CD8-positive, alpha-beta memory T cell (primary cell): Measurements from ENCODE around the gene TMEM255A. TPM values are rescaled to one million over a fixed set of nuclear protein-coding genes. Genes with fewer than 3 reads are reported as not detected.

ENCODE experiments used
- CTCF ChIA-PET: fragments of 350-600 bp; sonication (Branson Sonifier 250); formaldehyde crosslinking; loops from one replicate; lab custom pipeline; 2021; ENCODE audit warnings: antibody characterized with exemption; lab: Charles Lee
- POLR2A ChIA-PET: fragments of 350-600 bp; sonication (Branson Sonifier 250); formaldehyde crosslinking; loops from one replicate; lab custom pipeline; 2021; ENCODE audit warnings: antibody characterized with exemption; lab: Charles Lee
- DNase-seq, 5 donors: peaks; one replicate each; pipeline versions ENCODE4 v3.0.0 to v3.0.0-alpha.2; 2020 to 2022; ENCODE audit warnings: mixed read lengths in 1 of 5
- H3K27ac ChIP-seq: one replicate; pipeline ENCODE4 v1.7.0; 2013; ENCODE audit warnings: low read depth, mild to moderate bottlenecking, low read length, moderate library complexity
- H3K27me3 ChIP-seq: 2 replicates; pipeline ENCODE4 v1.7.0; 2013; ENCODE audit warnings: low read length, mild to moderate bottlenecking; ENCODE audit not compliant: insufficient read depth, poor library complexity, severe bottlenecking
- H3K36me3 ChIP-seq: 2 replicates; pipeline ENCODE4 v1.7.0; 2013; ENCODE audit warnings: mild to moderate bottlenecking, low read length, moderate library complexity; ENCODE audit not compliant: insufficient read depth
- H3K4me1 ChIP-seq: 2 replicates; pipeline ENCODE4 v1.7.0; 2013; ENCODE audit warnings: mild to moderate bottlenecking, low read length, moderate library complexity; ENCODE audit not compliant: insufficient read depth
- H3K4me3 ChIP-seq: 2 replicates; pipeline ENCODE4 v1.7.0; 2013; ENCODE audit warnings: mild to moderate bottlenecking, low read length
- H3K9me3 ChIP-seq: 2 replicates; pipeline ENCODE4 v1.7.0; 2013; ENCODE audit warnings: mild to moderate bottlenecking, low read length
- H3K27ac Mint-ChIP-seq, 8 donors: one replicate each; pipeline ENCODE4 v1.8.0; 2020 to 2021; ENCODE audit warnings: mixed read lengths in 8 of 8, mild to moderate bottlenecking in 6 of 8, inconsistent platforms in 3 of 8, moderate library complexity in 3 of 8
- H3K27me3 Mint-ChIP-seq, 2 donors: one replicate each; pipeline ENCODE4 v1.8.0; 2020 to 2021; ENCODE audit warnings: mixed read lengths in 2 of 2, mild to moderate bottlenecking in 1 of 2, moderate library complexity in 1 of 2
- H3K36me3 Mint-ChIP-seq, 3 donors: one replicate each; pipeline ENCODE4 v1.8.0; 2020 to 2021; ENCODE audit warnings: mixed read lengths in 3 of 3, inconsistent platforms in 1 of 3, mild to moderate bottlenecking in 1 of 3
- H3K4me1 Mint-ChIP-seq, 3 donors: one replicate each; pipeline ENCODE4 v1.8.0; 2020 to 2021; ENCODE audit warnings: mixed read lengths in 3 of 3, inconsistent platforms in 1 of 3, mild to moderate bottlenecking in 1 of 3
- H3K4me3 Mint-ChIP-seq, 7 donors: one replicate each; pipeline ENCODE4 v1.8.0; 2020 to 2021; ENCODE audit warnings: mixed read lengths in 7 of 7, mild to moderate bottlenecking in 6 of 7, moderate library complexity in 4 of 7, inconsistent platforms in 2 of 7
- H3K9me3 Mint-ChIP-seq, 5 donors: one replicate each; pipeline ENCODE4 v1.8.0; 2020 to 2022; ENCODE audit warnings: mixed read lengths in 5 of 5, mild to moderate bottlenecking in 3 of 5, moderate library complexity in 2 of 5, inconsistent platforms in 1 of 5
- polyA plus RNA-seq: library from polyadenylated mRNA; unstranded; fragments of 300-500 nt; fragmentation: Illumina TruSeq; gene quantifications from one replicate; pipeline ENCODE4 v1.2.3, GENCODE V29; 2021
- total RNA-seq, 2 experiments: library from RNA; stranded (reverse); gene quantifications; one replicate each; pipeline ENCODE4 v1.2.3, GENCODE V29; 2021

Gene TMEM255A
- total and polyA plus RNA-seq, 3 experiments from 2014 or later, result 0.09 to 2.1 TPM; not detected in 1

DNA sequence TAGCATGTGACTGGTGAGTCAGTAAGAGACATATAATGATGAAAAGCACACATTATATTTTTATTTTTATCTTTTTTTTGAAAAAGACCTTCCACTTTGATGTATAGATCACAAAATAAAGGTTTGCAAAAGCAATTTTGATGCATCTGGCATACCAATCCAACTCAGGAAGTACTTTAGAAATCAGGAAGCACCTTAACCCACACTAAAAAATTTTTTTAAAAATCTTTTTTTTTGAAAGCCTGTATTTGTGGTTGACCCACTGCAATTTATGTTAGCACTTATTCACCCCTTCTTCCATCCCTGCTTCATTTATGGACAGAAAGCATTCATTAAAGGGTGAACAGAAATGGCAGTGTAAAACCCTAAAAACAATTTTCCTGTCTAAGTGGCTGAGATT is 16.6 kb downstream of the TMEM255A start:
- Mint-ChIP-seq H3K4me3 (peak overlapping the region in 2 of 7 donors; percentile 15 to 29), H3K4me1 (peaks cover 12 to 23% (median 15%) of the 10 kb centered on the region in 3 donors), H3K9me3 (no peaks in the 10 kb centered on the region), H3K36me3 (no peaks in the 10 kb centered on the region), H3K27ac (peak overlapping the region in 7 of 8 donors; percentile 2 to 89 (median 32)), H3K27me3 (peaks cover 0 to 4% of the 10 kb centered on the region in 2 donors)
- DNase-seq, result no peak
- Histone ChIP-seq H3K27ac (no peak overlapping the region), H3K9me3 (no peaks in the 10 kb centered on the region), H3K4me3 (no peak overlapping the region), H3K27me3 (no peaks in the 10 kb centered on the region), H3K36me3 (no peaks in the 10 kb centered on the region), H3K4me1 (peaks cover 11% of the 10 kb centered on the region)
- CTCF ChIA-PET, result no interaction called here
- POLR2A ChIA-PET, result interaction anchor here (0.7 kb wide), 1 partner anchor 1007 kb away, joined by 4 read pairs; no protein-coding TSS in a partner anchor

DNA sequence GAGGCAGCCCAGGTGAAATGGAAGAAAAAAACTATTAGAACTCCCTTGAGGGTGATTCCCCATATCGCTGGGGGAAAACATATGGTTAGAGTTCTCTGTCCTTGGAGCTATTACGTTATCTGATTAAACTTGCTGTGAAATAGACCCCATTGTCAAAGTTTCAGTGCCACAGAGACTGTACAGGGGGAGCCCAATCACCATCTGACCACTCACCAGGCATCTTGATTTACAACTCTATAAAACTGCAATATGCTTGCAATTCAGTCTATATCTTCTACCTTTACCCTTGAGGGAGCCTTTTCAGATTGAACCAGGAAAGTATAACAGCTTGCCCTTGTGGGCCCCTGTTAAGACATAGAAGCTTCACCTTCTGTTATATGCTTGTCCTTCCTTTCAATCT is 18.2 kb downstream of the TMEM255A start:
- Mint-ChIP-seq H3K27me3 (no peaks in the 10 kb centered on the region), H3K4me3 (no peak overlapping the region), H3K9me3 (no peaks in the 10 kb centered on the region), H3K4me1 (peaks cover 12 to 23% (median 15%) of the 10 kb centered on the region in 3 donors), H3K36me3 (no peaks in the 10 kb centered on the region), H3K27ac (peak overlapping the region in 1 of 8 donors; percentile 23)
- no peak for DNase-seq
- no peak overlapping the region for H3K4me3 ChIP-seq
- H3K36me3 ChIP-seq, result no peaks in the 10 kb centered on the region
- no peaks in the 10 kb centered on the region for H3K9me3 ChIP-seq
- POLR2A ChIA-PET, result no interaction called here
- peaks cover 11% of the 10 kb centered on the region for H3K4me1 ChIP-seq
- CTCF ChIA-PET, result no interaction called here
- no peak overlapping the region for H3K27ac ChIP-seq
- H3K27me3 ChIP-seq, result no peaks in the 10 kb centered on the region

DNA sequence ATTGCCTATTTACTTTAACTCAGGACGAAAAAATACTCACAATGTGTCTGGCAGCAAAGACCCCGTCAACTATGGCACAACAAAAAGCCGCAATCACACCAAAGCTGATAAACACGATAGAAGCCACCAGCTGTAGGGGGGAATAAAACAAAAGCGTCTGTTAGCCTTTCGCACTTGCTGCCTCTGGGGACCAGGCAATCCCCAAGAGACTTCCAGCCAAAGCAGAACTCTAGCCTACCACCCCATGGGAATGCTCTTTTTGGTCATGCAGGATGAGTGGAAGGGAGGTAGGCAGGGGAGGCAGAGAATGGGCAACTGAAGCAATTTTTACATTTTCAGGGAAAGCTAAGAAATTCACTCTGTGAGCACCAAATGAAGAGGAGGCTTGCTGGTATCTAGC is 20.1 kb downstream of the TMEM255A start:
- no peaks in the 10 kb centered on the region for H3K36me3 ChIP-seq
- no peak overlapping the region for H3K4me3 ChIP-seq
- peaks cover 11% of the 10 kb centered on the region for H3K4me1 ChIP-seq
- no peak overlapping the region for H3K4me3 Mint-ChIP-seq
- H3K36me3 Mint-ChIP-seq, result no peaks in the 10 kb centered on the region
- peaks cover 12 to 23% (median 15%) of the 10 kb centered on the region in 3 donors for H3K4me1 Mint-ChIP-seq
- H3K27me3 ChIP-seq, result no peaks in the 10 kb centered on the region
- H3K27ac ChIP-seq, result no peak overlapping the region
- H3K9me3 ChIP-seq, result no peaks in the 10 kb centered on the region
- ChIA-PET POLR2A (no interaction called here), CTCF (no interaction called here)
- no peaks in the 10 kb centered on the region for H3K9me3 Mint-ChIP-seq
- H3K27ac Mint-ChIP-seq, result no peak overlapping the region
- no peak for DNase-seq
- H3K27me3 Mint-ChIP-seq, result no peaks in the 10 kb centered on the region

DNA sequence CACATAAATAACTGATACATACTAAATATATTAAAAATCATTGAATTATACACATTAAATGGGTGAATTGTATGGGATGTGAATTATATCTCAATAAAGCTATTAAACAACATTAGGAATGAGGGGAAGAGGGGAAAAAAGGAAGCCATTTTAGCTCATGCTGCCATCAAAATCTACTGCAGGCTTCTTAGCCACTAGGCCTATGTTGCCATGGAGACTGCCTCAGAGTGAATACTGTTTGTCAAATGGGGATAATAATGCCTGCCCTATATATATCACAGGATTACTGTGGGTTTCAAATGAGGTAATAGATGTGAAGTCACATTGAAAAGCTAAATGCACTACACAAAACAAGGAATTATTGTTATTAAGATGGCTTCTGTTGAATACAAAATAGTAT is 21.2 kb downstream of the TMEM255A start:
- no peak overlapping the region for H3K4me3 ChIP-seq
- H3K9me3 ChIP-seq, result no peaks in the 10 kb centered on the region
- H3K36me3 Mint-ChIP-seq, result no peaks in the 10 kb centered on the region
- H3K9me3 Mint-ChIP-seq, result no peaks in the 10 kb centered on the region
- ChIA-PET POLR2A (no interaction called here), CTCF (no interaction called here)
- H3K36me3 ChIP-seq, result no peaks in the 10 kb centered on the region
- H3K4me1 ChIP-seq, result peaks cover 8% of the 10 kb centered on the region
- no peaks in the 10 kb centered on the region for H3K27me3 ChIP-seq
- no peak overlapping the region for H3K27ac ChIP-seq
- no peak overlapping the region for H3K27ac Mint-ChIP-seq
- no peak overlapping the region for H3K4me3 Mint-ChIP-seq
- H3K4me1 Mint-ChIP-seq, result peaks cover 9 to 15% (median 10%) of the 10 kb centered on the region in 3 donors
- H3K27me3 Mint-ChIP-seq, result no peaks in the 10 kb centered on the region
- DNase-seq, result no peak

DNA sequence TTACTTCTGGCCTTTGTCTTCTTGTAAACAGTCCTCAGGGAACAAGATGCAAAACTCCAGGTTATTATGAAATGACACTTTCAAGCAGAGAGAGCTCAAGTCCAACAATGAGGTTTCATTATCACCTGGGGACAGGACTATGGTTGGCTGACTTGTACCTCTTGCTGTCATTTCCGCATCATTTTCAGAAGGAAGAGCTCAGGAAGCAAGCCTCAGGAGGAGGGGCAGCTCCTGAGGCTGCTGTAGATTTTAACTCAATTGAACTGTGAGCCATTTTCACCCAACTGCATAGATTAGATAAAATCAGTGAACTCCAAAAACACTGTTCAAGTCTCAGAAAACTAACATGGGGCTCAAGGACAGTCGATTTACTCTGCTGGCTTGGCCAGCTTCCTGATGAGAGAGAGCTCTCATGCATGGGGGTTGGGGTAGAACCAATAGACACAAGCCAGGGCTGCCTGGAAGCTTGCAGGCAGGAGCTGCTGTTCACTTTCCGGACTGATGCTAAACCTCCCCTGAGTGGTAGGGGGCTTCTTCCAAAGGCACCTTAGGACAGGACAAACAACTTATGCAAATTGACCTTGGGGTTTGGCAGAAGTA is 23.6 kb downstream of the TMEM255A start:
- Mint-ChIP-seq H3K27ac (no peak overlapping the region), H3K36me3 (no peaks in the 10 kb centered on the region), H3K4me1 (no peaks in the 10 kb centered on the region), H3K4me3 (no peak overlapping the region), H3K27me3 (peaks cover 1 to 5% of the 10 kb centered on the region in 2 donors), H3K9me3 (peaks cover 0 to 1% (median 0%) of the 10 kb centered on the region in 5 donors)
- ChIA-PET POLR2A (no interaction called here), CTCF (interaction anchor here (1.3 kb wide), 1 partner anchor 22 kb away, joined by 3 read pairs; no protein-coding TSS in a partner anchor)
- H3K27ac ChIP-seq, result no peak overlapping the region
- H3K4me1 ChIP-seq, result no peaks in the 10 kb centered on the region
- no peaks in the 10 kb centered on the region for H3K27me3 ChIP-seq
- H3K4me3 ChIP-seq, result no peak overlapping the region
- no peak for DNase-seq
- H3K9me3 ChIP-seq, result no peaks in the 10 kb centered on the region
- H3K36me3 ChIP-seq, result no peaks in the 10 kb centered on the region

DNA sequence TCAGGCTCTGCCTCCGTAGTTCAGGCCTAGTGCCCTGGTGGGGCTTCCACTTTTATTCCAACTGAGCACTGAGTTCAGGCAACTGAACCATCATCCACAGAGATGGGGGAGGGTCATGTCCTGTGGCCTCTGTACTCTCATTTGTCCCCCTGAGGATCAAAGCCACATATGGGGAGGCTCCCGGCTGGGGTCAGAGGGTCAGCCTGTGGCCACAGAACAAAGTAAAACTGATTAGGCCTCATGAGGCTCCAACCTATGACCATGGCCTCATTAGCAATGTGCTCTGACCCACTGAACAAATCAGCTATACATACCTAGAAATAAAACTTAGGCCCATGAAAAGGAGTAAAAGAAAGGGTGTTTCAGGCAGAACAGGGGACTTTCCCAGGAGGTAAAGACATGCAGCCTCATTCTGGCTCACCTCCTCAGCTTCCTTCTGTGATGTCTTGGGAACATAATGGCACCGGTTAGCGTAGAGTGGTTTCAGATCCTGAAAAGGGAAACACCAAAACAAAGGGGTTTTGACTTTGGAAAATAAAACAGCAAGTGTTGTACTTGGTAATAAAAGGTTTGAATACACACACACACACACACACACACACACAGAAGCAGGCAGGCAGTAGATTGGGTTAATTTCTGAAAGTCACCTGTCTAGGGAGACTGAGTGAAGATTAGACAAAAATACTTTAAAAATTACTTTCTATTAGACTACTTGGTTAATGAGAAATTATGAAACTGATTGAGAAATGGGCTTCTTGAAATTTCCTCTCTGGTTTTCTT is 24.3 kb downstream of the TMEM255A start:
- Histone ChIP-seq H3K4me1 (no peaks in the 10 kb centered on the region), H3K27me3 (no peaks in the 10 kb centered on the region), H3K4me3 (no peak overlapping the region), H3K9me3 (no peaks in the 10 kb centered on the region), H3K36me3 (no peaks in the 10 kb centered on the region), H3K27ac (no peak overlapping the region)
- Mint-ChIP-seq H3K4me1 (no peaks in the 10 kb centered on the region), H3K27ac (no peak overlapping the region), H3K9me3 (peaks cover 0 to 1% (median 0%) of the 10 kb centered on the region in 5 donors), H3K4me3 (peak overlapping the region in 1 of 7 donors; percentile 5), H3K27me3 (peaks cover 1 to 5% of the 10 kb centered on the region in 2 donors), H3K36me3 (no peaks in the 10 kb centered on the region)
- POLR2A ChIA-PET, result no interaction called here
- DNase-seq, result no peak
- CTCF ChIA-PET, result interaction anchor here (1.3 kb wide), 1 partner anchor 22 kb away, joined by 3 read pairs; no protein-coding TSS in a partner anchor

DNA sequence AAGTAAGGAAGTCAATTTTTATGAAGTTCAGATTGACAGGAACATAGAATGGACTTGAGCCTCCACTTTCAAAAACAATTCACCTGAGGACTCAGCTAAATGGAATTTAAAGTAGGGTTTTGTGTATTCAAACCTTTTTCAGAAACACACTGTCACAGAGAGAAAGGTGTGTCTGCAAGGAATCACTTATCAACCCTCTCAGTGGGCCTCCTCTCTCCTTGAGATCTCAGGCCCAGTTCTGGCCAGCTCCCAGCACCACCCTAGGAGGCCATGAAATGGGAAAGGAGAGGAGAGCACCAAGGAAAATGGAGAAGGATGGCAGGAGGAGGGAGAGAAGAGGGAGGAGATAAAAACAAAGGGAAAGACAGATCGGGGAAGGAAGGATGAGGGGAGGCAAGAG is 28.6 kb downstream of the TMEM255A start:
- DNase-seq, result no peak
- H3K9me3 ChIP-seq, result no peaks in the 10 kb centered on the region
- Mint-ChIP-seq H3K27ac (no peak overlapping the region), H3K4me3 (no peak overlapping the region), H3K36me3 (no peaks in the 10 kb centered on the region), H3K27me3 (peaks cover 1 to 5% of the 10 kb centered on the region in 2 donors), H3K4me1 (no peaks in the 10 kb centered on the region), H3K9me3 (peaks cover 0 to 1% (median 0%) of the 10 kb centered on the region in 5 donors)
- H3K4me1 ChIP-seq, result no peaks in the 10 kb centered on the region
- no peaks in the 10 kb centered on the region for H3K27me3 ChIP-seq
- CTCF ChIA-PET, result no interaction called here
- POLR2A ChIA-PET, result no interaction called here
- no peak overlapping the region for H3K4me3 ChIP-seq
- no peaks in the 10 kb centered on the region for H3K36me3 ChIP-seq
- no peak overlapping the region for H3K27ac ChIP-seq

DNA sequence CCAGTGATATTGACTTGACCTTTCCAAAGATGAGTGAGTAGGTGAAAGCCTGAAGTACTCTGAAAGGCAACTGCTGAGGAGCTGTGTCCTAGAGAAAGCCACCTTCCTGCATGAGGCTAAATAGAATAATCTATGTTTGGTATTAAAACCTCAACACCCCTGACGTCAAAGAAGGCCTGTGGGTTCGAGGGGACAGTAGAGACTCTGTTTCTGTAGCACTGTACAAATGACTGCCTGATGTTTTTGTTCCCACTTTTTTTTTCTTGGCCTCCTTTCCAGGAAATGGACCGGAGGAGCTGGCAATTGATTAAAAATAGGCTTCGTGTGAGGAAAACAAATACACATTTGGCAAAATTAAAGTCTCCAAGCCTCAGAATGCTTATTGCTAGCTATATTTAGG is 29.5 kb downstream of the TMEM255A start:
- no peak overlapping the region for H3K4me3 ChIP-seq
- H3K36me3 ChIP-seq, result no peaks in the 10 kb centered on the region
- no peak for DNase-seq
- Mint-ChIP-seq H3K27ac (peak overlapping the region in 1 of 8 donors; percentile 7), H3K4me3 (no peak overlapping the region), H3K27me3 (peaks cover 1 to 5% of the 10 kb centered on the region in 2 donors), H3K4me1 (no peaks in the 10 kb centered on the region), H3K36me3 (no peaks in the 10 kb centered on the region), H3K9me3 (peaks cover 0 to 1% (median 0%) of the 10 kb centered on the region in 5 donors)
- no peaks in the 10 kb centered on the region for H3K4me1 ChIP-seq
- CTCF ChIA-PET, result no interaction called here
- H3K27ac ChIP-seq, result no peak overlapping the region
- POLR2A ChIA-PET, result no interaction called here
- H3K27me3 ChIP-seq, result no peaks in the 10 kb centered on the region
- H3K9me3 ChIP-seq, result no peaks in the 10 kb centered on the region
